Left cardiac atrium (tissue), 4 donors: ENCODE results near the gene MAML3. TPM values are rescaled to one million over a fixed set of nuclear protein-coding genes. Genes with fewer than 3 reads are reported as not detected.

ENCODE experiments used
- ATAC-seq, 2 donors: fragments of 200-7000 bp; cut with Tn5 transposase; one replicate each; pipeline ENCODE4 v1.9.1; 2020; ENCODE audit warnings: mild to moderate bottlenecking in 2 of 2, moderate library complexity in 2 of 2
- DNase-seq: peaks from one replicate; pipeline ENCODE4 v3.0.0-alpha.2; 2020
- intact Hi-C, 2 donors: fragments of 100-400 bp; cut with DNase I; formaldehyde crosslinking; loops; one replicate each; pipeline versions ENCODE4 v1.14.1 to v1.15.1; 2022 to 2023
- total RNA-seq, 2 donors: library from RNA; stranded (reverse); fragmentation: NEBNext Ultra II Directional; extraction: Animal tissue kit (Norgen Biotek cat#: 25700); gene quantifications; one replicate each; pipeline ENCODE4 v1.2.1, GENCODE V29; 2021
- donor health status: DM: no; HTN: yes; CAD: no.
- donor health status: DM: no; HTN: yes; CAD: no; lungs with severe emphysema.
- donor health status: DM: yes; HTN: yes; CAD: no.
- donor health status: Dilated cardiomyopathy.

MAML3 gene
- total RNA-seq, 2 donors from 2014 or later: 2.6 to 3.0 TPM

DNA sequence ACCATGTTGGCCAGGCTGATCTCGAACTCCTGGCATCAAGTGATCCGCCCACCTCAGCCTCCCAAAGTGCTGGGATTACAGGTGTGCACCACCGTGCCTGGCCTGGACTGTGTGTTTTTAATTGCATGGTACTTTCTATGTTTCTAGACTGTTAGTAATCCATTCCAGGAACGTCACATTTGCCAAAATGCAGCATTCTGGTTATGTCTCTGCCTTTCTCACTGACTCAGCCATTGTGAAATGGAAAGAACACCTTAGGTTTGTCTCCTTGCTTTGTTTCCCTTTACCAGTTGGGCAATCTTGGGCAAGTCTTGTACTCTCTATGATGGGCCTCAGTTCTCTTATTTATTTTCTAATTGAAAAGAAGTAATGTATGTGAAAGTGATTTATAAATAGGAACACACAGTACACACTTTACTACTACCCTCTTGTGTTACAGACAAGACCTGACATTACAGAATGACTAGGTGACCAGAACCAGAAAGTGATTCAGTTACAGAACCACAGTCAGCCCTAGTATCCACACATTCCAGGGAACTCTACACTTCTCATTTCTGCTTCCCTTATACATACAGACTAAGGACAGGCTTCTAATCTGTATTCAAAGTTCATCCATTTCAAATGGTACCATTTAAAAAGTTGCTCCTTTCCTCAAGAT lies 301.2 kb downstream of the MAML3 start:
- no peak for ATAC-seq
- DNase-seq: no peak
- intact Hi-C loops: no loop called here

DNA sequence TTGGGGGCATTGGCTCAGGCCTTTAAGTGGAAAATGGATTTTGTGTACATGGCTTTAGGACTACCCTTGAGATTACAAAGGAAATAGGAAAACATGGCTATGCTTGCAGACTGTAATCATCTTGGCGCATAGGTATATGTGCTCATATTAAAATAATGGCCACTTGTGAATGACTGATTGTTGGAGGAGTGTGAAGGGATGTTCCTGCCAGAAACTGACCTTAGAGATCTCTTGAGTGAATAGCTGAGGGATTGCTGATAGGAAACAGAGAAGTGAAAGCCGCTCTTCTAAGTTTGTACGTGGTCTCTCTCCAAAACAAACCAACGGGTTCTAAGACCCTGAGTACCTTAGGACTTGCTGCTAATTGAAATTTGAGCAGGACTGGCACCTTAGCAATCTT lies 302.3 kb downstream of the MAML3 start:
- DNase-seq (no peak), ATAC-seq (peak in 1 of 2 donors; percentile 36)
- intact Hi-C loops: no loop called here

DNA sequence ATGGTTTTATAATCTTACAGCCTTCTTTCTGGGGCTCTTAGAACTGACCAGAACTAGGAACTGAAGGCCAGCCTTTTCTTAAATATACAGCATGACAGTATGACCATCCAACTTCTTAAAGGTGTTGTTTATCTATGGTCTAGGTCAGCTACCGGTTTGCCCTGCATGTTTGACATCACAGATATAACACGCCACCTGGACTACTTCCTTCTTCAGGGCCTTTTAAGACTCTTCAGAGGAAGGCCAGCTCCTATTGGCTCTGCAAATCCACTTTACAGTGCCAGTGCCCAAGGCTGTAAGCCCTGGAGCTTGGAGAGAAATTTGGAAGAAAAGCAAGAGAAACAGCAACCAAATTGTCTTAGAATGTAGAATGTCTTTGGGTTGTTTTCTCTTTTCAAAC lies 302.9 kb downstream of the MAML3 start:
- intact Hi-C loops: no loop called here
- DNase-seq (no peak), ATAC-seq (no peak)

DNA sequence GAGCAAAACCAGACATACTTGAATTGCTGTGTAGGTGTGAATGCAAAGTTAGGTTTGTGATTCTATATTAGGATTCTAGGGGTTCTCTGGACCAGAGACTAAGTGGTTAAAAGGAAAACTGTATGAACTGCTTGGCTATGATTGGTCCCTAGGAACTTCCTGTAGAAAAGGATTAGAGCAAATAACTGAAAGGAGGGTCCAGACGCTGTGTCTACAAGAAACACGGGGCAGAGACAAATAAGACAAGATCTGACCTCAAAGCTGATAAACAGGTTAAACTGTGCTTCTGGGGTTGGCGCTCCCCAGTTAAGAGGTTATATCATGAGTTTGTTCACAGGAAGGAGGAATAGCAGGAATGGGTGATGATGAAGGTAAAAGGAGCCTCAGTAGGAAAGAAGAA lies 304.8 kb downstream of the MAML3 start:
- ATAC-seq: no peak
- intact Hi-C loops: no loop called here
- DNase-seq: no peak

DNA sequence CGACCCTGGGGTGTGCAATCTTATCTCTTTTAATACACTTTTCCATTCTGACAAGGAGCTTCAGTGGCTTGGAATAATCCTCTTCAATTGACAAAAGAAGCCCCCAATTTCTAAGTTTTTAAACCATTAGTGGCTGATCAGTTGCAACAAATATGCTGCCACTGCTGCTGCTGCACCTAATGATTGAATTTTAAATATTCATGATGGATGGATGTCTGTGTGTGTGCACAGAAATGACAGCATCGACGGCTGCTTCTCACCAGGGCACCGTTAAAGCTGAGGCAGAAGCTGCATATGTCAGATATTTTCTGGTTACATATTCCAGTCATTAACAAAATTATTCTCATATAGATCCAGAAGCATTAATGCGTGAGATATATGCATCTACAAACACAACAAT lies 306.0 kb downstream of the MAML3 start:
- DNase-seq (no peak), ATAC-seq (no peak)
- intact Hi-C loops: no loop called here

DNA sequence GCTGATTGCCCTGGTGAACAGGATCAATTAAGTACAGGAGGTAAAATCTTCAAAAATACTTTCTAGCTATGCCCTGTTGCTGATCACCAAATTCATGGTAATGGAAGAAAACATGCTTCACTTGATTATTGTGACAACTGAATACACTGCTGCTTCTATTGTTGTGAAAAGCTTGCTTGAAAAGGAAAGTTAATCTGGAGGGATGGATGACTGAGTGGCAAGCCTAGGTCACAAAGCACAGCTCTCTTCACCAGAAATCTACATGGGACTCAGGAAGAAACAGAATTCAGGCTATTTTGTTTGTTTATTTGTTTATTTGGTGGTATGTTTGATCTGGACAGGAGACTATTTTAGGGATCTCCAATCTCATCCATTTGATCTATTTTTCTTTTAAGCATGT lies 306.4 kb downstream of the MAML3 start:
- ATAC-seq (no peak), DNase-seq (no peak)
- intact Hi-C loops: no loop called here

DNA sequence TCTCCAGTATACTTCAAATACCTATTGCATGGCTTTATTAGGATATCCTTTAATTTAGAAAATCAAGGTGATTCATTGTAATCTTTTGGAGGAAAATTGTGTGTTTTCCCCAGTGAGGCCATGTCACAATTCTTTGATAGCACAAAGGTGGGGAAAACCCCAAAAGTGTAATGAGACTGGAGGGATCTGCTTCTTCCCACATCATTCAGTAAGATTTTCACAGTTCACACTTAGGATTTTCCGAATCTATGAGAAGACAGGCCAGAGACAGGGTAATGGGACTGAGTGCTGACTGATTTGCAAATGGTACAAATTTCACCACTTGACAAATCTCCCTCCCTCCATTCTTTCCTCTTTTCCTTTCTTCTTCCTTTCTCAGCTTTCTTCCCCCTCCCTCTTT lies 307.2 kb downstream of the MAML3 start:
- no peak for DNase-seq
- ATAC-seq: no peak
- intact Hi-C loops: no loop called here

DNA sequence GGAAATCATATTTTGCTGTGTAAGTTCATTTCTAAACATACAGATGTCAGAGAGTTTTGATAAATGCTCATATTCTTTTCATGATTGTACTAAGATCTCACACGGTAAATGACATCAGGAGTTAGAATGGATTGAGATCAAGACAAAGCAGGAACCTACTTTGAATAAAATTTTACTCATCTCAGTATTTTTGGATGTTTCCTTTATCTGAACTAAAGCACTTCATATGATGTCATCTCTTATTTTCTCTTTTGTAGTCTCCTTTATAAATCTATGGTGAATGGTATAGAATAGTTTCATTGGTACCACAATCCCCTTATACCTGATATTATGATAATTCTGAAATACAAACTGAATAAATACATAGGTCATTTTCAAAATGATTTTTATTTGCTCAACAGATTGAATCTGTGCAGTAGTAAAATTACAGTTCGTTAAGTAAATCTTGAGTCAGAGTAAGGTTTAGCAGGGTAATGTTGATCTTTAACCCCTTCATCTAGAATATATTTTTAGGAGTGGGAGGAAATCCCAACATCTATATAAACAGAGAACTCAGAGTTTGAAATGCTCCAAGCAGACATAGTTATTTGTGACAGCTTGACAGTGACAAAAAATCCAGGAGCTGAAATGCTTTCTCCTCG lies 308.4 kb downstream of the MAML3 start:
- DNase-seq (no peak), ATAC-seq (no peak)
- intact Hi-C loops: no loop called here

DNA sequence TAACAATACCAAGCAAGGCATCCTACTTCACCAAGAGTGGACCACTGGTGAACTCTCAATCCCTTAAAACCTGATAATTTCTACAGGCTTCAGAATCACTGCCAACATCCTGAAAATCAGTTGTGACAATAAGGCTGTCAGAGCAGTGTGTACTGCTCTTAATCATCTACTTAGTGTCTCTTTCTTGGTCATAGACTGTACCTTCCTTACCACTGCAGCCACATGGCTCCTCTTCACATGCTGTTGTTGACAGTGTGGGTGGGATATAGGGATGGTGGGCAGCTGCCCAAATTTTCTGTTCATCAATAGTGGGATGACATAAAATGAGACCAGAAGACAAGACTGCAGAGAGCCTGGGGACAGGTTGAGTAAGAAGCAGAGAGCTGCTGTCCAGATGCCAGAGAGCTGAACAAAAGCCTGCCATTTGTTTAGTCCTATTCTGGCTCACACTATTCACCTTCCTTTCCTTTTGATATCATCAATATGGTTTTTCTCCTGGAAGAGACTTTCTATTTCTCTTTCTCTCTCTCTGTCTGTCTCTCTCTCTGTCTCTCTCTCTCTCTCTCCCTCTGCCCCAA lies 309.4 kb downstream of the MAML3 start:
- DNase-seq (no peak), ATAC-seq (no peak)
- intact Hi-C loops: no loop called here

DNA sequence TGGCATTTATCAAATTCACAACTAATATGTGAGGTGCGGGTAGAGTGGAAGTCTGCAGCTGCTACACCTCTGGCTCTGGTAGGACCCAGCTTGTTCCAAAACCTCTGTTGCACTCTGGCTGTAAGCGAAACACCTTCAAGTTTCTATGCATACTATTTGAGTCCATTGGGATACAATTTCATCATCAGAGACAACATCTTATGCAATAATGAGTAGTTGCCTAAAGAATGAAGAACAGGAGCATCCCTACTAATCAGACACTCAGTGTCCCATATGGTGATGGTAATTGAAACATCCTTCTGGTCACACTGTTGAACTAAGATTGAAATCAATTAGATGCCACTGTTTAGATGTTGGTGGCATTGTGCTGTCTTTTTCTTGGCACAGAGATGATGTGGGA lies 309.9 kb downstream of the MAML3 start:
- DNase-seq (no peak), ATAC-seq (no peak)
- intact Hi-C loops: no loop called here

DNA sequence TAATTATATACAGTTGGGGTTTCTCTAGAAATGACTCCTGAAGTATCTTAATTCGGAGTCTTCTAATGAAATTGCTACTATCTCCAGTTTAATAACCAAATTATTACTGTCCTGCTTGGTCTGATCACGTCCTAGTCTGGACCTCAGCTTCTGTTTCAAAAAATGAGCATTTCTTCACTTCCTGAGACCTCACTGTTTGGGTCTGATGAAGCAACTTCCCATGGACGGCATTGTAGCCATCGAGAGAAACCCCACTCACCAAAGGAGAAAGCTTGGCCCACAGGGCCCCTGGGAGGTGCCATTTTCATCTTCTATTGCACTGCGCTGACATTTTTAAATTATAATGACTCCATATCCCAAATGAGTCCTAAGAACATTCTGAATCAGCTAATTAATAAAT lies 310.3 kb downstream of the MAML3 start:
- no peak for ATAC-seq
- intact Hi-C loops: no loop called here

DNA sequence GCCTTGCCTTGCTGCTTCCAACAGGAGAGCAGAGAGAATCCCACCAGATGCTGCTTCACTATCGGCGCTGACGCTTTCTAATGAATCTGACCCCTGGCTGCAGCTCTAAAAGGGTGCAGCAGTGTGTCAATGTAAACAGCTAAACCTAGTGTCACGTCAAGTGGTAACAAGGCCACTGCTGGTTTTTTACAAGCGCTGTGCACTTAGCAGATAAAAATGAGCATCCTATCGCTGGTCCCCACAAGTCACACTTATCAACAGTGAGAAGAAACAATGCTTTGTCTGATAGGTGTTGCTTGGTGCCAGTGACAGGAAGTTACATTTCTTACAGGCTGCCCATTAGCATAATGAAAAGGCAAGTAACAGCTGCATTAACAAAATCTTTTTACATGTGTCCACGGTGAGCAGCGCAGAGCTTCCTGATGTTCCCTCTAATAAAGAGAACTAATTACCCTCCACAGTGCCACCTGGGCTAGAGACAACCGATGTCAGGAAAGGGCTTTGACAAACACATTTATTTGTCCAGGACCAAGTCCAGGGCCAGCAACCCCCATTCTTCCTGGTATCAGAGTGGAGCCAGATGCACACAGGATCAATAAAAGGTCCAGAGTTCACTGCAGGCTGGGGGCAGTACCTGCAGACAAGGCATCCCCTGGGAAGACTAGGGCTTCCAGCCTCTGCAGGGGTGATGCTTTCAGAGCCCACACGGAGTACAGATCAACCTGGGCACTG lies 312.4 kb downstream of the MAML3 start:
- ATAC-seq: no peak
- no peak for DNase-seq
- intact Hi-C loops: no loop called here

More for the DNA sequence above, 310.3 kb downstream of the MAML3 start:
- DNase-seq: no peak

DNA sequence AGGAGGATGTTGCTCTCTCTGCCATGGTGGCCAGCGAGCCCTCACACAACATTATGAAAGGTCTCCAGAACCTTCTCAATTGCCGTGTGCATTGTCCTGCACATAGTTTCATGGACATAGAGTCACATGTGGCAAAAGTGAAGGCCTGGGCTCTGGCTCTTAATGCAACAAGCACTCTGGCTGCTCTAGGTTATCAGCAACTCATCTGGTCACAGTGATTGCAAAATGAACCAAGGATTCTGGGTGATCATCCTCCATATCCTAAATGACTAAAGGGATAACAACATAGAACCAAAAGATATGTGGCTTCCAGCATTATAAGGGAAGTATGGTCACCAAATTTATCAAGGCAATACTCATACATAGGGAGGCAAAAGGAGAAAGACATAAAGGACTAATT lies 313.2 kb downstream of the MAML3 start:
- intact Hi-C loops: no loop called here
- no peak for DNase-seq
- ATAC-seq: no peak

DNA sequence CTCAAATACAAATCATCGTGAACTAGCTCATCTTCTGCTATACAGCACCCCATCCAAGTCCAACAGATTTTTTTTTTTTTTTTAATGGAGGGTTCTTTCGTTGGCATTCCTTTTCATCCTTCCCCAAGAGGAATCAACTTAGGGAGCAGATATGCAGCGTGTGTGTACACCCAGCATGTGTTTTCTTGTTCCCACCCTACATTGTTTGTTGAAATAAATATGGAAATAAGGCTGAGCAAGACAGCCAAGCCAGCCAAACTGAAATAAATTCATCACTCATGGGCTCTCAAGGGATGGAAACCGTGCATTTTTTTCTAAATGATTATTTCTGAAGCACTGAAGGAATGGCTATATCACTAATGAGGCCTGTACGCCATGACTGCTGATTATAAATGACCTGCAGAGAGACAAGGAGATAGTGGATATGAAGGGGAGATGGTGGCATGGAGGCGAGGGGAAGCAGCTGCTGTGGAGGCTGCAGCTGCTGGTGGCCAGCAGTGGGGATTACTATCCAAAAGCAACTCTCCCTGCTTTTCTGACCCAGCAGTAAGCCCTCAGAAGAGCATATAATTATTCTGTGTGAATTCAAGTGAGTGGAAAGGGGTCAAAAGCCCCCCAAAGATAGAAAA lies 314.5 kb downstream of the MAML3 start:
- intact Hi-C loops: no loop called here
- no peak for ATAC-seq
- no peak for DNase-seq

DNA sequence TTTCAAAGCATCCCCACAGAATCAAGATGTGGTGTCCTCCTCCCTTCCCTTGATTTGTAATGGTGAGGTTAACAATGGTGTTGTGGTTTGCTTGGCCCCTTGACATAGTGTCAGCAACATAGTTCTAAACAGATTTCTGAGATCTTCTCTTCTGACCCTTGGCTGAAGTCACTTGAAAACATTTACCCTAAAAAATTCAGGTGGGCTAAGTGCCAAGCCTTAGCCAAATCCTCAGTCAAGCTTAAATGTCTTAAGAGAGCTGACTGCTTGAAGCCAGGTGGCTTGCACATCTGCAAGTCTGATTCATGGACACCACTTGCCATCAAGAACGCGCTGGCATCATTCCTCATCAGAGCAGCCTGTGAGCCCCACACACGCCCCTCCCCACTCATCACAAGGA lies 315.2 kb downstream of the MAML3 start:
- intact Hi-C loops: no loop called here
- DNase-seq: no peak

DNA sequence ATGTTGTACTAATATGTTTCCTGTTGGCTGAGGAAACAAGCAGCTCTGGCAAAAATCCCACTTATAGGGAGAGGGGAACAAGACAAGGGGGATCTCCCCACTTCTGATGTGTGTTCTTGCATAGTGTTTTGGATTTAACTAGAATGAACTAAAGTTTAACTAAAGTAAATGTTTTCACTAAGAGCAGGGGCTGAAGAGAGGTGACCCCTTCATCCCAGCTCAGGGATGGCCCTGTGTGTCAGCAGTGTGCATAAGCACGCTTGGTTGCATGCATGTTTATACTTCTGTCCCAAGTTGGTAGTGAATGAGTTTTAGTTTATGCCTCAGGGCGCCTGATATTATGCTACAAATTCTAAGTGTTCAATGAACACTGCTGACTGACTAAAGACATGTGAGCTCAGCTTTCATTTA lies 319.0 kb downstream of the MAML3 start:
- DNase-seq: no peak
- ATAC-seq: no peak
- intact Hi-C loops: no loop called here

More for the DNA sequence above, 315.2 kb downstream of the MAML3 start:
- no peak for ATAC-seq

DNA sequence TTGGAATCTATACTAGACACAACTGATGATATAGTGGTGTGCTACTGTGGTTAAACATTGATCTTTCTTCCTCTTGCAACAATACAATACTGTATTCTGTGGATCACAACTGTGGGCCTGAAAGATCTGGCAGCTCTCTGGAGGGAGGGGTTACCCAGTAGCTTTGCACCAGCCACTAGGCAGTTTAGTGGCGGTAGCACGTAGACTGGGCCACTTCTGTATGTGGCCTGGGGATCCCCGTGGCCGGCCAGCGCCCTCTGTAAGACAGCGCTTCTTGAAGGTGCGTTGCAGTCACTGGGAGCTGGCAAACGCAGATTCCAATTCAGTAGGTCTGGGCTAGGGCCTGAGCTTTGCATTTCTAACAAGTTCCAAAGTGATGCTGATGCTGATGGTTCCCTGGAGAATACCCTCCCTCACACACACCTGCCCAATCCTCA lies 319.7 kb downstream of the MAML3 start:
- DNase-seq (no peak), ATAC-seq (no peak)
- intact Hi-C loops: no loop called here

DNA sequence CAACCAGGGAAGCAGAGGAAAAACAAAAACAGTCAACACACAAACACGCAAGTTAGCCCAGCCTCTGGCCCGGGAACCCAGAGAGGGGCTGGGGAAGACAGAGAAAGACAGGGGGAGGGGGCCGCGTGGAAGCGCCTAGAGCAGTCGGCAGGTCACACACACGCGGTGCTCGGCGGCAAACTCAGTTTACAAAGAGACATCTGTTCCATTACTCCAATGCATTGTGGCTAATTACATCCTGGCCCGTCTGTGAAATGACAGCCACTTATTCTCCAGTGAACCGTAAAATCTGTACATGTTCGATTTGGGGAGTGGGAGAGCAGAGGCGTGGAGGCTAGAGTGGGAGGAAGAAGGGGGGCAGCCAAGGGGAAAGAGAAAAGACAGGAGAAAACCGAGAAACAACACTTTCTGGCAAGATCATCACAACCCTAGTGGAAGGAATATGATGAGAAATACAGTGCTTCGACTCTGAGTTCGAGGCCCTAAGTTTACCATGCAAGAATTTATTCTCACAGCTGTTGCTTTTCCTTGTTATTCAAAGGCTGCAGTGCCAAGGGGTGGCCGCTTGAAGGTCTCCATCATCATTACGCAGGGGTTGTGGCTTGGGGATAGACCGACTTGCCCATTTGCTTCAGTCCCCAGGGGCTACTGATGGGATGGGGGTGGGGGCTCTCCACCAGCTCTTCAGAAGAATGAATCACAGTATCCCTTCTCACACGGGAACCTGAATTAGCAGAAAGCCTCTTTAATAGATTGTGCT lies 320.7 kb downstream of the MAML3 start:
- ATAC-seq (no peak), DNase-seq (no peak)
- intact Hi-C loops: no loop called here

DNA sequence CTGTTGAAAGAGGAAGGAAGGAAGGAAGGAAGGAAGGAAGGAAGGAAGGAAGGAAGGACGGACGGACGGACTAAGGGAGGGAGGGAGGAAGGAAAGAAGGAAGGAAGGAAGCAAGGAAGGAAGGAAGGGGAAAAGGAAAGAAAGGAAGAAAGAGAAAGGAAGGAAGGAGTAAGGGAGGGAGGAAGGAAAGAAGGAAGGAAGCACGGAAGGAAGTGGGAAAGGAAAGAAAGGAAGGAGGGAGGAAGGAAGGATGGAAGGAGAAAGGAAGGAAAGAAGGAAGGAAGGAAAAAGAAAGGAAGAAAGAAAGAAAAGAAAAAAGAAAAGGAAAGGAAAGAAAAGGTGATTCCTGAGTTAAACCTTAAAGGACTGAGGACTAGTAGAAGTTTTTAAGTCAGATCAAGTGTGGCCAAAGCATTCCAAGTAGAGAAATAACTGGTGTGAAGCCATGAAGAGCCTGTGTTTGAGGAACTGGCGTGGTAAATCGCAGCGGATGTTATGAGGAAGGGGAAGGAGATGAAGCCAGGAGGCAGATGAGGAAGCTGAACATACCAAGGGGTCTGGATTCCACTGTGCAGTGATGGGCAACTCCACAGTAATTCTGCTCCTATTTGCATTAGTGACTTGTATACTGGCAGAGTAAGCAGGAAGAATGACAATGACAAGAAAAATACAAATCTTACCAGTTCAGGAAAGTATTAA lies 324.9 kb downstream of the MAML3 start:
- intact Hi-C loops: no loop called here
- no peak for ATAC-seq

More for the DNA sequence above, 324.9 kb downstream of the MAML3 start:
- DNase-seq: no peak
